Raji (cell line): ENCODE results near the gene COMMD1.

Source experiments
- POLR2A ChIP-seq: IDR thresholded peaks from 2 replicates; pipeline ENCODE4 v1.6.1; 2011; ENCODE audit warnings: low read depth, low read length, control low read depth; ENCODE audit not compliant: insufficient read depth

Gene COMMD1

DNA sequence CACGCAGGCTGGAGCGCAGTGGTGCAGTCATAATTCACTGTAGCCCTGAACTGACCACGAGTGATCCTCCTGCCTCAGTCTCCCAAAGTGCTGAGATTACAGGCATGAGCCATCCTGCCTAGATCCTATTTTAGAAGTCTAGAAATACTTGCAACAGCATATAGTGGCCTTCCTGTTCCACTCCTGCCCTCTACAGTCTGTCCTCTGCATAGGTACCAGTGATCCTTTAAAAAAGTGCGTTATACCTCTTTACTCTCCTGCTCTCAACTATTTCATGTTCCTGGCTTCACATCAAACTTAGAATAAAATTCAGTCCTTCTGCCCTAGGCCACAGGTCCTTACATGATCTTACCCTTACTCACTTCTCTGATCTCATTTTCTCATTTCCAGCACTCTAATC is 6.0 kb downstream of the COMMD1 start:
- TF ChIP-seq POLR2A: no peak

DNA sequence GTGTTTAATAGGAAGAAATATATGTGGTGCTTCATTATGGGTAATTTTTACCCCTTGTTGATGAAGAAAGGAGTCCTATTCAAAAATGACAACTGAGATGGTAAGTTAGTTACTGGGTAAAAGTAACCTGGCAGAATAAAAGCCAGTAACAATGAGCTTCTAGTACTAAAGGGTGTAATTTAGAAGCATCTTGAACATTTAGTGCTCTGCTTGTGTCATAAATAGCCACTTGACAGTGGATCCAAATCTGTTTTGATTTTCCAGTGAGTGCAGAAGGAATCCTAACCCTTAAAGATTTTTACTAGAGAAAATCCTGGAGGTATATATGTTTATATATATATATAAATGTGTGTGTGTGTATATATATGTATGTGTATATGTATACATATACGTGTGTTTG is 15.1 kb downstream of the COMMD1 start:
- TF ChIP-seq POLR2A: no peak

DNA sequence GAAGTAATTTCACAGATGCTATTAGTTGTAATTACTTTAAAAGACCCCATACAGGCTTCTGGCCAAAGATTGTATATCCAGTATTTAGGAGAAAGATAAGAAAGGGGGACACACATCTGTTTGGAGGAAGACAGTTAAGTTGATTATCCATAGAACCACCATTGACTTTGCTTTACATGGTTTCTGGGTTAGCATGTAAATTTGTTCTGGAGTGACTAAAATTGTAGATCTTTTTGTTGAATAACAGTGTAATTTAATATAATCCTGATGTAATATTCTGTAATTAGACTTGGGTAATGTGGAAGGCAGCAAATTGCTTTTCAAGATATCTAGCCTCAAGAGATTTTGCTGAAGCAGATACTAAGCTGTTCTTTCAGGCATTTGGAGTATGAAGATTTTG is 17.2 kb downstream of the COMMD1 start:
- no peak for TF ChIP-seq POLR2A

DNA sequence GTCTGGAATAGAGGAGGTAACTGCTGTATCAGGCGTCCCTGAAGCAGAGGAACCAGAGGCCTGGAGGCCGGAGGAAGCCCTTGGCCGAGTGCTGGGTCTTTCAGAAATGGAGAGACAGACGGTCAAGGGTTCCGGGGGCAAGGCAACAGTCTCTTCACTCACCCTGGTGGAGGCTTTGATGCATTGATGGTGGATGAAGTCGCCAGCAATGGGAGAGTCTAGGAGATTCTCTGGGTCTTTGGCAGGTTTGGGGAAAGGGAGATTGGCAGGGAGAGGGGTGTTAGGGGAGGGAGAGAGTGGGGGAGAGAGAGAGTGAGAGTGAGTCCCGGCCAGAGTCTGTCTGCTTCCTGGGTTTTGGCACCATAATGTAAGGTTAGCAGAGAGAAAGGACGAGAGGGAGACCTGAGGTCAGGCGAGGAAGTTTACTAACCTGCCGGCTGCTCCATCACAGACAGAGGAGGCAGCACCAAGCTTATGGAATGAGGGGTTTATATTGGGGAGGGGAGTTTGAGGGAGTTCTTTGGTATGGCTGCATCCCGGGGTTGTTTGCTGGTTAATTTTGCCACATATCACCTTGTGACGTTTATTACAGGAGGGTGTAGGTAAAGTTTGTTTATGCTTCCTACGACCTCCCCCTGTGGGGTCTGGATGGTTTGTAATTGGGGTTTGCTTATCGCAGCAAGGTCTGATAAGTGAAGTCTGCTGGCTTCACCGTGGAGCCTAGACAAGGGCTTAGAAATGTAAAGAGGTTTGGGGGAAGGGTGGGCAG is 19.6 kb downstream of the COMMD1 start:
- TF ChIP-seq POLR2A: no peak

GRCh38 chr2:61926531-61927477 is 21.3 kb downstream of the COMMD1 start:
- no peak for TF ChIP-seq POLR2A

- TF ChIP-seq POLR2A: no peak
These were observed 23.5 kb downstream of the COMMD1 start for GRCh38 chr2:61928826-61929461.

DNA sequence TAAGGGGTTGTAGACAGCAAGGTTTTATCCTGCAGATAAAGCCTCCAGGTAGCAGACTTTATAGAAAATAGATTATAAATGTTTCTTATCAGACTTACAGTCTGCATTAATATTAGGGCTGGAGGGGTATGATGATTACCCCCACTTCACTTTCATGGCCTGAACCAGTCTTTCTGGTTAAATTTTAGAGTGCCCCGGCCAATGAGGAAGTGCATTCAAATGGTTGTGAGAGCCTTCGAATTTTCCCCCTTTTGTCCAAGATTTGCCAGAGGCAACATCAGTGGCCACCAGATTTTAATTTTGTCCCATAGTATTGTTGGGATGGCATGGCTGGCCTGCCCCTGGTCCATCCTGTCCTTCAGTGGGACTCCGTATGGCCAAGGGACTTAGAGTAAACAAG is 31.6 kb downstream of the COMMD1 start:
- no peak for TF ChIP-seq POLR2A

- no peak for TF ChIP-seq POLR2A
These were observed 32.4 kb downstream of the COMMD1 start for GRCh38 chr2:61937886-61938285.

GRCh38 chr2:61938511-61938910 is 33.0 kb downstream of the COMMD1 start:
- no peak for TF ChIP-seq POLR2A

DNA sequence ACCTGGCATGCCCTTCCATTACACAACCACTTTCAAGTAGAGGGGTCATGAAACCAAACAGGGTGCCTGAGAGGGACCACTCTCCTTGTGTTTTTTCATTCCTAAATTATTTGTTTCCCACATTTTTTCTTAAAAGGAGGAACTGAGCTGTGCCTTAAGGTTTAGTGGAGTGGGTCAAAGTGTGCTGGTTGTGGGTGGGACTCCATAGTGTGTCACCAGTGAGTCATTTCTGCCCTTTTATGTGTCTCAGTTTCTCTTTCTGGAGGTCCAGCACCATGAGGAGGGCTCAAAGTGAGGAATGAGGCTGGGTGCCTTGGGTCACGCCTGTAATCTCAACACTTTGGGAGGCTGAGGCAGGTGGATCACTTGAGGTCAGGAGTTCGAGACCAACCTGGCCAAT is 37.8 kb downstream of the COMMD1 start:
- TF ChIP-seq POLR2A: no peak

- TF ChIP-seq POLR2A: no peak
These were observed 41.2 kb downstream of the COMMD1 start for GRCh38 chr2:61946666-61947065.

- TF ChIP-seq POLR2A: no peak
These were observed 43.4 kb downstream of the COMMD1 start for GRCh38 chr2:61948661-61949457.

- TF ChIP-seq POLR2A: no peak
These were observed 43.9 kb downstream of the COMMD1 start for GRCh38 chr2:61949458-61949713.

GRCh38 chr2:61949714-61950560 is 44.5 kb downstream of the COMMD1 start:
- no peak for TF ChIP-seq POLR2A

DNA sequence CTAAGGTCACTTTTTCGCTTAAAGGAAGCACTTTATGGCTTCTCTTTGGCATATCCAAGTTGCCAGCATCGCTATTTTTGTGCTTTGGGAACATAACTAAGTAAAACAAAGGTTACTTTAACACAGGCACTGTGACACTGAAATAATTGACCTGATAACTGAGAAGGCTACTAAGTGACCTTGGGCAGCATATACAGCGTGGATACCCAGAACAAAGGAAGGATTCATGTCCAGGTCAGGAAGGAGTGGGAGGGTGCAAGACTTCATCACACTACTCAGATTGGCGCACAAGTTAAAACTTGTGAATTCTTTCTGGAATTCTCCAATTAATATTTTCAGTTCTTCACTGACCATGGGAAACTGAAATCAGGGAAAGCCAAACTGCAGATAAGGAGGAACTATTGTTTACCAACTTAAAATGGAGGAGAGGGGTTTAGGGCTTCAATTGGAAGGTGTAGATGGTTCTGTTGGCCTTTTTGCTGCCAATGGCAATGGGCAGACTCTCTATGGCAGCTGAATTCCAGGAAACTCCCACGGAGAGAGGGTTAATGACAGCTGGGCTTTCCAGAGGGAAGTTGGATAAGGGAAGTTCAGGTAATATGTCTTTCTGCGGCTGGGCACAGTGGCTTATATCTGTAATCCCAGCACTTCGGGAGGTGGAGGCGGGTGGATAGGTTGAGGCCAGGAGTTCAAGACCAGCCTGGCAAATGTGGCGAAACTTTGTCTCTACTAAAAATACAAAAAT is 45.3 kb downstream of the COMMD1 start:
- no peak for TF ChIP-seq POLR2A
